RWPE2 (cell line): ENCODE data around the gene ENOPH1.

Source experiments
- ATAC-seq: fragments of 200-7000 bp; cut with Tn5 transposase; 3 replicates; pipeline ENCODE4 v1.9.1; 2021; ENCODE audit warnings: low read depth
- DNase-seq: peaks from one replicate; pipeline ENCODE4 v3.0.0-alpha.2; 2020; ENCODE audit warnings: low spot score
- H3K27ac ChIP-seq: fragments of 450-650 bp; 2 replicates; pipeline ENCODE4 v1.5.1; 2017; ENCODE audit warnings: mild to moderate bottlenecking; ENCODE audit not compliant: poor library complexity, severe bottlenecking
- H3K27me3 ChIP-seq: fragments of 250-450 bp; sonication (Bioruptor Pico); 2 replicates; pipeline ENCODE4 v1.5.1; 2021; ENCODE audit warnings: mild to moderate bottlenecking, moderate library complexity; ENCODE audit not compliant: insufficient read depth, poor library complexity, severe bottlenecking
- H3K36me3 ChIP-seq: fragments of 250-450 bp; sonication (Bioruptor Pico); 2 replicates; pipeline ENCODE4 v1.5.1; 2020; ENCODE audit warnings: low read depth, mild to moderate bottlenecking, moderate library complexity
- H3K4me1 ChIP-seq: fragments of 250-450 bp; sonication (Bioruptor Pico); 2 replicates; pipeline ENCODE4 v1.5.1; 2021; ENCODE audit warnings: mild to moderate bottlenecking, moderate library complexity; ENCODE audit not compliant: insufficient read depth, poor library complexity, severe bottlenecking
- H3K4me3 ChIP-seq: fragments of 250-450 bp; sonication (Bioruptor Pico); 2 replicates; pipeline ENCODE4 v1.5.1; 2021; ENCODE audit warnings: mild to moderate bottlenecking, moderate library complexity; ENCODE audit not compliant: severe bottlenecking
- H3K9me3 ChIP-seq: fragments of 250-450 bp; sonication (Bioruptor Pico); 2 replicates; pipeline ENCODE4 v1.5.1; 2021; ENCODE audit warnings: mild to moderate bottlenecking, moderate library complexity; ENCODE audit not compliant: severe bottlenecking
- CTCF ChIP-seq: fragments of 450-650 bp; IDR thresholded peaks from one replicate; pipeline ENCODE4 v1.5.1; 2017; ENCODE audit warnings: mild to moderate bottlenecking, moderate library complexity; ENCODE audit not compliant: poor library complexity, severe bottlenecking

Gene ENOPH1

GRCh38 chr4:82500435-82501153 is 70.2 kb downstream of the ENOPH1 start:
- no peaks in the 10 kb centered on the region for H3K9me3 ChIP-seq
- ATAC-seq = no peak
- H3K27me3 ChIP-seq = no peaks in the 10 kb centered on the region
- H3K4me3 ChIP-seq = no peak overlapping the region
- no peak overlapping the region for H3K27ac ChIP-seq
- no peak for TF ChIP-seq CTCF
- peaks cover 6% of the 10 kb centered on the region for H3K4me1 ChIP-seq
- no peak for DNase-seq
- H3K36me3 ChIP-seq = no peaks in the 10 kb centered on the region

GRCh38 chr4:82501154-82501442 is 70.7 kb downstream of the ENOPH1 start:
- DNase-seq (no peak), ATAC-seq (no peak)
- Histone ChIP-seq H3K27me3 (no peaks in the 10 kb centered on the region), H3K9me3 (no peaks in the 10 kb centered on the region), H3K4me3 (no peak overlapping the region), H3K4me1 (peaks cover 6% of the 10 kb centered on the region), H3K36me3 (no peaks in the 10 kb centered on the region), H3K27ac (no peak overlapping the region)
- no peak for TF ChIP-seq CTCF

GRCh38 chr4:82508011-82508410 is 77.6 kb downstream of the ENOPH1 start:
- Histone ChIP-seq H3K27ac (no peak overlapping the region), H3K4me3 (no peak overlapping the region), H3K4me1 (no peaks in the 10 kb centered on the region), H3K36me3 (no peaks in the 10 kb centered on the region), H3K9me3 (no peaks in the 10 kb centered on the region), H3K27me3 (no peaks in the 10 kb centered on the region)
- no peak for ATAC-seq
- no peak for DNase-seq
- no peak for TF ChIP-seq CTCF

GRCh38 chr4:82508806-82509428 is 78.5 kb downstream of the ENOPH1 start:
- Histone ChIP-seq H3K9me3 (no peaks in the 10 kb centered on the region), H3K4me1 (no peaks in the 10 kb centered on the region), H3K27me3 (no peaks in the 10 kb centered on the region), H3K27ac (no peak overlapping the region), H3K36me3 (no peaks in the 10 kb centered on the region), H3K4me3 (no peak overlapping the region)
- no peak for TF ChIP-seq CTCF
- ATAC-seq (no peak), DNase-seq (no peak)

- no peak for ATAC-seq
- TF ChIP-seq CTCF = no peak
These were observed 79.8 kb downstream of the ENOPH1 start for GRCh38 chr4:82510216-82510615.

More at GRCh38 chr4:82510216-82510615, 79.8 kb downstream of the ENOPH1 start:
- no peak overlapping the region for H3K4me3 ChIP-seq
- no peak for DNase-seq
- H3K4me1 ChIP-seq = no peaks in the 10 kb centered on the region
- no peaks in the 10 kb centered on the region for H3K36me3 ChIP-seq
- no peak overlapping the region for H3K27ac ChIP-seq
- H3K27me3 ChIP-seq = no peaks in the 10 kb centered on the region
- no peaks in the 10 kb centered on the region for H3K9me3 ChIP-seq
